Karpas-422 (cell line): ENCODE results near the gene SGCD. TPM values are rescaled to one million over a fixed set of nuclear protein-coding genes. Genes with fewer than 3 reads are reported as not detected.

Experiments
- DNase-seq: peaks from one replicate; pipeline ENCODE4 v3.0.0-alpha.2; 2015
- H2AFZ ChIP-seq: fragments of 200-600 bp; sonication (generic); 2 replicates; pipeline ENCODE4 v1.6.1; 2014; ENCODE audit warnings: antibody characterized with exemption, low read length, mixed read lengths
- H3K27ac ChIP-seq: fragments of 200-600 bp; sonication (generic); 2 replicates; pipeline ENCODE4 v1.5.1; 2014; ENCODE audit warnings: mild to moderate bottlenecking, low read length, moderate library complexity
- H3K27me3 ChIP-seq: fragments of 200-600 bp; sonication (generic); 2 replicates; pipeline ENCODE4 v1.6.1; 2014; ENCODE audit warnings: low read length, mixed read lengths
- H3K36me3 ChIP-seq: fragments of 200-600 bp; sonication (generic); 2 replicates; pipeline ENCODE4 v1.6.1; 2014; ENCODE audit warnings: low read length, mixed read lengths; ENCODE audit not compliant: insufficient read depth
- H3K4me1 ChIP-seq: fragments of 200-600 bp; sonication (generic); 2 replicates; pipeline ENCODE4 v1.6.1; 2014; ENCODE audit warnings: mild to moderate bottlenecking, low read length, mixed read lengths
- H3K4me2 ChIP-seq: fragments of 200-600 bp; sonication (generic); 2 replicates; pipeline ENCODE4 v1.6.1; 2014; ENCODE audit warnings: low read length, low read depth, mild to moderate bottlenecking; ENCODE audit not compliant: poor library complexity, severe bottlenecking
- H3K4me3 ChIP-seq: fragments of 200-600 bp; sonication (generic); 2 replicates; pipeline ENCODE4 v1.5.1; 2014; ENCODE audit warnings: mild to moderate bottlenecking, antibody characterized with exemption, low read length, mixed read lengths
- H3K79me2 ChIP-seq: fragments of 200-600 bp; sonication (generic); 2 replicates; pipeline ENCODE4 v1.6.1; 2014; ENCODE audit warnings: mild to moderate bottlenecking, low read length, mixed read lengths
- H3K9ac ChIP-seq: fragments of 200-600 bp; sonication (generic); 2 replicates; pipeline ENCODE4 v1.6.0; 2014; ENCODE audit warnings: low read length
- H3K9me2 ChIP-seq: fragments of 200-600 bp; sonication (generic), shearing (Covaris generic); replicated peaks from 2 replicates; pipeline ENCODE4 v1.6.0; 2014; ENCODE audit warnings: mild to moderate bottlenecking, low read length, moderate library complexity; ENCODE audit not compliant: insufficient read depth
- H3K9me3 ChIP-seq: fragments of 300-700, 200-600 bp; sonication (generic); 2 replicates; pipeline ENCODE4 v1.6.1; 2014; ENCODE audit warnings: low read length, mixed read lengths
- H4K20me1 ChIP-seq: fragments of 200-600 bp; sonication (generic); 2 replicates; pipeline ENCODE4 v1.6.1; 2014; ENCODE audit warnings: mild to moderate bottlenecking, antibody characterized with exemption, low read length, low read depth; ENCODE audit not compliant: insufficient read depth
- total RNA-seq: library from RNA; depleted of rRNA; stranded (reverse); fragments of >200 nt; shearing (Covaris generic); gene quantifications from 2 replicates; pipeline ENCODE4 v1.2.3, GENCODE V29; 2014; ENCODE audit warnings: low replicate concordance

SGCD gene
- total RNA-seq, 1 experiment from 2014 or later, result not detected

- no peaks in the 10 kb centered on the region for H4K20me1 ChIP-seq
- no peak overlapping the region for H3K4me2 ChIP-seq
- H3K9me3 ChIP-seq, result no peaks in the 10 kb centered on the region
- H3K27me3 ChIP-seq, result no peaks in the 10 kb centered on the region
- H3K9me2 ChIP-seq, result no peaks in the 10 kb centered on the region
- H3K4me3 ChIP-seq, result no peak overlapping the region
- DNase-seq, result no peak
- no peaks in the 10 kb centered on the region for H3K79me2 ChIP-seq
- H2AFZ ChIP-seq, result no peak overlapping the region
- no peak overlapping the region for H3K27ac ChIP-seq
- H3K36me3 ChIP-seq, result no peaks in the 10 kb centered on the region
- H3K9ac ChIP-seq, result no peak overlapping the region
- H3K4me1 ChIP-seq, result no peaks in the 10 kb centered on the region
Measured at GRCh38 chr5:156451505-156451904, 124.5 kb downstream of the SGCD start.

GRCh38 chr5:156456857-156457256, 129.9 kb downstream of the SGCD start:
- no peaks in the 10 kb centered on the region for H3K4me1 ChIP-seq
- no peaks in the 10 kb centered on the region for H3K9me2 ChIP-seq
- H3K4me2 ChIP-seq, result no peak overlapping the region
- H3K27me3 ChIP-seq, result no peaks in the 10 kb centered on the region
- H3K27ac ChIP-seq, result no peak overlapping the region
- no peaks in the 10 kb centered on the region for H3K9me3 ChIP-seq
- no peaks in the 10 kb centered on the region for H3K36me3 ChIP-seq
- H3K4me3 ChIP-seq, result no peak overlapping the region
- no peak overlapping the region for H3K9ac ChIP-seq
- no peak overlapping the region for H2AFZ ChIP-seq
- H4K20me1 ChIP-seq, result no peaks in the 10 kb centered on the region
- H3K79me2 ChIP-seq, result no peaks in the 10 kb centered on the region
- no peak for DNase-seq

GRCh38 chr5:156459812-156460385, 132.9 kb downstream of the SGCD start:
- H3K27ac ChIP-seq, result no peak overlapping the region
- no peak overlapping the region for H3K4me2 ChIP-seq
- no peak for DNase-seq
- no peaks in the 10 kb centered on the region for H3K27me3 ChIP-seq
- H2AFZ ChIP-seq, result no peak overlapping the region
- H4K20me1 ChIP-seq, result no peaks in the 10 kb centered on the region
- no peaks in the 10 kb centered on the region for H3K9me2 ChIP-seq
- no peaks in the 10 kb centered on the region for H3K9me3 ChIP-seq
- no peaks in the 10 kb centered on the region for H3K4me1 ChIP-seq
- H3K79me2 ChIP-seq, result no peaks in the 10 kb centered on the region
- H3K4me3 ChIP-seq, result no peak overlapping the region
- no peaks in the 10 kb centered on the region for H3K36me3 ChIP-seq
- no peak overlapping the region for H3K9ac ChIP-seq

GRCh38 chr5:156460471-156460870, 133.5 kb downstream of the SGCD start:
- Histone ChIP-seq H3K9me2 (no peaks in the 10 kb centered on the region), H3K79me2 (no peaks in the 10 kb centered on the region), H3K36me3 (no peaks in the 10 kb centered on the region), H3K4me3 (no peak overlapping the region), H2AFZ (no peak overlapping the region), H3K9me3 (no peaks in the 10 kb centered on the region), H3K4me2 (no peak overlapping the region), H4K20me1 (no peaks in the 10 kb centered on the region), H3K27me3 (no peaks in the 10 kb centered on the region), H3K27ac (no peak overlapping the region), H3K9ac (no peak overlapping the region), H3K4me1 (no peaks in the 10 kb centered on the region)
- no peak for DNase-seq

- Histone ChIP-seq H3K4me2 (no peak overlapping the region), H3K9me2 (no peaks in the 10 kb centered on the region)
Measured at GRCh38 chr5:156466871-156467270, 139.9 kb downstream of the SGCD start.

GRCh38 chr5:156469636-156470035, 142.7 kb downstream of the SGCD start:
- Histone ChIP-seq H3K9me2 (no peaks in the 10 kb centered on the region), H3K9ac (no peak overlapping the region), H3K9me3 (no peaks in the 10 kb centered on the region), H3K27ac (no peak overlapping the region), H4K20me1 (no peaks in the 10 kb centered on the region), H3K4me3 (no peak overlapping the region), H3K79me2 (no peaks in the 10 kb centered on the region), H3K4me1 (no peaks in the 10 kb centered on the region), H3K36me3 (no peaks in the 10 kb centered on the region), H3K27me3 (no peaks in the 10 kb centered on the region), H3K4me2 (no peak overlapping the region), H2AFZ (no peak overlapping the region)
- no peak for DNase-seq

More at GRCh38 chr5:156466871-156467270, 139.9 kb downstream of the SGCD start:
- no peak for DNase-seq
- no peaks in the 10 kb centered on the region for H3K36me3 ChIP-seq
- no peak overlapping the region for H3K4me3 ChIP-seq
- no peak overlapping the region for H3K27ac ChIP-seq
- H3K9me3 ChIP-seq, result no peaks in the 10 kb centered on the region
- H3K9ac ChIP-seq, result no peak overlapping the region
- no peaks in the 10 kb centered on the region for H3K27me3 ChIP-seq
- no peaks in the 10 kb centered on the region for H4K20me1 ChIP-seq
- no peaks in the 10 kb centered on the region for H3K4me1 ChIP-seq
- H3K79me2 ChIP-seq, result no peaks in the 10 kb centered on the region
- no peak overlapping the region for H2AFZ ChIP-seq

- Histone ChIP-seq H4K20me1 (no peaks in the 10 kb centered on the region), H3K27ac (no peak overlapping the region), H2AFZ (no peak overlapping the region), H3K9me3 (no peaks in the 10 kb centered on the region), H3K4me1 (no peaks in the 10 kb centered on the region), H3K9ac (no peak overlapping the region), H3K4me2 (no peak overlapping the region), H3K36me3 (no peaks in the 10 kb centered on the region), H3K9me2 (no peaks in the 10 kb centered on the region), H3K79me2 (no peaks in the 10 kb centered on the region), H3K27me3 (no peaks in the 10 kb centered on the region), H3K4me3 (no peak overlapping the region)
- no peak for DNase-seq
Measured at GRCh38 chr5:156471893-156472292, 144.9 kb downstream of the SGCD start.

DNA sequence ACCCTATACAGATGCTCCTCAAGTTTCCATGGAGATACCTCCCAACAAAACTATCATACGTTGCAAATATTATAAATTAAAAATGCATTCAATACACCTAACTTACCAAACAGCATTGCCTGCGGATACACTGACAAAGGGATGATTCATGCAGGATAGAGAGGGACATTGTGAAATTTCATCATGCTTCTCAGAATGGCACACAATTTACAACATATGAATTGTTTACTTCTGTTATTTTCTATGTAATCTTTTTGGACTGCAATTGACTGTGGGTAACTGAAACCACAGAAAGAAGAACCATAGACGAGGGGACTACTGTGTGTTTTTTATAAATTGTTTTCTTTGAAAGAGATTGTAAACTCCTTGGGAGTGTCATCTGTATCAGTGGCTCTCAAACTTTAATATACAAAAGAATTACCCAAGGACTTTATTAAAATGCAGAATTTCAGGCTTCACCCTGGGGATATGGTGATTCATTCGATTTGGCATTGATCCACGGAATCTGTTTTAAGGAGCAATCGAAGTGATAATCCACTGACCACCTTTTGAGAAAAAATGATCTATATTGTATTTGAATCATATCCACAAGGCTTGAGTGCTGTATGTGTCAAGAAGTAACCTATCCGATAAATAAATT, 146.4 kb downstream of the SGCD start:
- DNase-seq, result no peak
- H3K9ac ChIP-seq, result no peak overlapping the region
- no peaks in the 10 kb centered on the region for H3K36me3 ChIP-seq
- no peaks in the 10 kb centered on the region for H3K4me1 ChIP-seq
- H3K79me2 ChIP-seq, result no peaks in the 10 kb centered on the region
- no peaks in the 10 kb centered on the region for H4K20me1 ChIP-seq
- H3K9me2 ChIP-seq, result no peaks in the 10 kb centered on the region
- H3K4me3 ChIP-seq, result no peak overlapping the region
- no peak overlapping the region for H3K27ac ChIP-seq
- no peak overlapping the region for H2AFZ ChIP-seq
- no peaks in the 10 kb centered on the region for H3K9me3 ChIP-seq
- no peaks in the 10 kb centered on the region for H3K27me3 ChIP-seq
- H3K4me2 ChIP-seq, result no peak overlapping the region
